HepG2 (cell line): ENCODE data around the gene THAP6. TPM values are rescaled to one million over a fixed set of nuclear protein-coding genes. Genes with fewer than 3 reads are reported as not detected.

Experiments
- DMTF1 ChIP-seq: sonication (generic); formaldehyde crosslinking; IDR thresholded peaks from 2 replicates; pipeline ENCODE4 v1.4.0; 2020; ENCODE audit warnings: mild to moderate bottlenecking, missing genetic modification reagents
- DRAP1 ChIP-seq: IDR thresholded peaks from 2 replicates; pipeline ENCODE4 v1.6.1; 2016; ENCODE audit warnings: missing genetic modification reagents, missing compliant biosample characterization
- NR2F1 ChIP-seq, 2 experiments: fragments of 450-650 bp in 1 of 2; formaldehyde crosslinking in 1 of 2; IDR thresholded peaks; 2 replicates each; pipeline versions ENCODE4 v1.5.0 to v1.6.1; 2016 to 2020; ENCODE audit warnings: mild to moderate bottlenecking in 1 of 2, missing compliant biosample characterization in 1 of 2, missing genetic modification reagents in 1 of 2, moderate library complexity in 1 of 2
- SOX6 ChIP-seq, 2 experiments: fragments of 450-650 bp in 1 of 2; sonication (generic) in 1 of 2; formaldehyde crosslinking in 1 of 2; IDR thresholded peaks; 2 replicates each; pipeline versions ENCODE4 v1.4.0 to v1.6.1; 2017 to 2020; ENCODE audit warnings: antibody characterized with exemption in 1 of 2, mild to moderate bottlenecking in 1 of 2, missing genetic modification reagents in 1 of 2
- ZBTB40 ChIP-seq, 2 experiments: fragments of 450-650 bp in 1 of 2; sonication (generic) in 1 of 2; formaldehyde crosslinking in 1 of 2; IDR thresholded peaks; 2 replicates each; pipeline versions ENCODE4 v1.6.1 to v1.8.0; 2016 to 2022; ENCODE audit warnings: antibody characterized with exemption in 1 of 2, mild to moderate bottlenecking in 1 of 2, missing genetic modification reagents in 1 of 2
- ZNF629 ChIP-seq: sonication (generic); formaldehyde crosslinking; conservative IDR thresholded peaks from 2 replicates; pipeline ENCODE4 v1.5.0; 2020; ENCODE audit warnings: missing genetic modification reagents
- ZNF660 ChIP-seq: sonication (generic); formaldehyde crosslinking; IDR thresholded peaks from 2 replicates; pipeline ENCODE4 v1.5.1; 2020; ENCODE audit warnings: mild to moderate bottlenecking, low read depth, missing genetic modification reagents, borderline replicate concordance
- ZNF746 ChIP-seq: sonication (generic); formaldehyde crosslinking; IDR thresholded peaks from 2 replicates; pipeline ENCODE4 v1.8.0; 2022; ENCODE audit warnings: mild to moderate bottlenecking, missing genetic modification reagents
- polyA plus RNA-seq, 8 experiments: library from polyadenylated mRNA; depleted of rRNA in 3 of 8; stranded (reverse) in 7 of 8; unstranded in 1 of 8; fragments of >200 nt; fragmentation: Illumina TruSeq in 4 of 8; extraction: Trizol in 4 of 8; gene quantifications; 2 replicates each; pipeline versions ENCODE4 v1.2.1 to v1.2.3, GENCODE V29; 2011 to 2016; ENCODE audit warnings: low read depth in 4 of 8, missing spikeins in 1 of 8, mixed read lengths in 1 of 8; ENCODE audit not compliant: insufficient read depth in 1 of 8
- total RNA-seq, 5 experiments: library from RNA; depleted of rRNA; stranded (reverse); fragments of >200 nt; fragmentation: Illumina TruSeq; extraction: Trizol; gene quantifications; 2 replicates each; pipeline ENCODE4 v1.2.3, GENCODE V29; 2016; ENCODE audit warnings: low read depth in 1 of 5

The THAP6 gene
- total and polyA plus RNA-seq, 2 of the 13 experiments (the other 11 are each of a cell fraction or from before 2014, with no cell fraction given): 9.3 to 14.7 TPM

DNA sequence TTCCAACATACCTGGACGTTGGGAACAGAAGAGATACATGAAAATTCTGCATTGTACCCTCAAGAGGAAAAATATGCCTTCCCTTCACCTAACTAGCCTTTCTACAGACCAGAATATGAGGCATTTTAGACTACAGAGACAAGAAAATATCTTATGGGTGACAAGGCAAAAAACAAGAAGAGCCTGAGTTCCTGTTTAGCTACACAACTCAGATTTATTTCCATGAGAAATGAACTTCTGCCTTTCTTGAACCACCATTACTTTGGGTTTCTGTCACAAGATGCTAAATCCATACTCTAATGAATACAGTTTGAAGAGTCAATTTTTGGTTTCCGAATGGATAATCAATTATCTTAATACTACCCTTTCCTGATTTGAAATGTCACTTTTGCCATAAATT, 18.8 kb upstream of the THAP6 start (continued):
- TF ChIP-seq DMTF1 (CRISPR knock-in tag) (no peak), ZNF629 (CRISPR knock-in tag) (no peak), ZNF746 (CRISPR knock-in tag) (no peak), SOX6 (IDR thresholded peaks at IDR 0.05) (no peak), SOX6 (CRISPR knock-in tag; IDR thresholded peaks at IDR 0.05) (no peak), NR2F1 (CRISPR knock-in tag; IDR thresholded peaks at IDR 0.05) (no peak), ZBTB40 (IDR thresholded peaks at IDR 0.05) (no peak), ZBTB40 (CRISPR knock-in tag; IDR thresholded peaks at IDR 0.05) (no peak), DRAP1 (CRISPR knock-in tag) (no peak), ZNF660 (no peak)
